GM12878 (cell line): ENCODE measurements around the gene CDCP2. TPM values are rescaled to one million over a fixed set of nuclear protein-coding genes. Genes with fewer than 3 reads are reported as not detected.

Experiments
- ATAC-seq: fragments of 200-7000 bp; cut with Tn5 transposase; 3 replicates; pipeline ENCODE4 v1.9.1; 2020; ENCODE audit warnings: mild to moderate bottlenecking, moderate library complexity
- BruUV-seq: library from RNA; stranded (reverse); fragments of 400-500 nt; replicated peaks from 2 replicates; lab custom pipeline; 2021; lab: Mats Ljungman, UMichigan
- CTCF ChIA-PET: fragments of 300-600 bp; sonication (Branson Sonifier 250); formaldehyde crosslinking; extraction: SDS; loops from one replicate; lab custom pipeline; 2021; ENCODE audit warnings: inconsistent platforms; lab: Yijun Ruan, JAX
- POLR2A ChIA-PET: fragments of 350-600 bp; formaldehyde crosslinking; extraction: SDS; loops from one replicate; lab custom pipeline; 2021; ENCODE audit warnings: inconsistent platforms; lab: Charles Lee
- RAD21 ChIA-PET: fragments of 300-600 bp; sonication (Branson Sonifier 250); formaldehyde crosslinking; loops from one replicate; lab custom pipeline; 2023; ENCODE audit warnings: antibody characterized with exemption; ENCODE audit not compliant: unreplicated experiment; lab: Charles Lee
- SMC1A ChIA-PET: fragments of 300-600 bp; sonication (Branson Sonifier 250); formaldehyde crosslinking; loops from one replicate; lab custom pipeline; 2023; ENCODE audit not compliant: unreplicated experiment, uncharacterized antibody; lab: Charles Lee
- DNase-seq: peaks from one replicate; pipeline ENCODE4 v3.0.0-alpha.2; 2011; ENCODE audit warnings: low read depth, low spot score
- FAIRE-seq: peaks from 3 replicates; lab custom pipeline; 2011; peaks lifted over from hg19 to GRCh38; lab: Jason Lieb, UNC
- H2AFZ ChIP-seq: 2 replicates; pipeline ENCODE4 v1.6.0; 2011; ENCODE audit warnings: low read depth, low read length, control low read depth; ENCODE audit not compliant: control insufficient read depth
- H3K27ac ChIP-seq: 2 replicates; pipeline ENCODE4 v1.5.1; 2011; ENCODE audit warnings: control low read depth; ENCODE audit not compliant: control insufficient read depth, insufficient read depth
- H3K27me3 ChIP-seq, 2 experiments: replicated peaks in 1 of 2; 2 replicates each; pipeline versions ENCODE4 v1.6.0 to v1.6.1; 2011; ENCODE audit warnings: low read length in 1 of 2; ENCODE audit not compliant: control insufficient read depth in 2 of 2, insufficient read depth in 2 of 2
- H3K36me3 ChIP-seq, 2 experiments: 2 replicates each; pipeline ENCODE4 v1.5.1; 2011; ENCODE audit warnings: low read length in 1 of 2; ENCODE audit not compliant: control insufficient read depth in 2 of 2, insufficient read depth in 2 of 2
- H3K4me1 ChIP-seq: 2 replicates; pipeline ENCODE4 v1.6.1; 2011; ENCODE audit warnings: mild to moderate bottlenecking, low read length, moderate library complexity, mixed read lengths; ENCODE audit not compliant: control insufficient read depth, insufficient read depth
- H3K4me2 ChIP-seq: 2 replicates; pipeline ENCODE4 v1.6.0; 2011; ENCODE audit warnings: control low read depth; ENCODE audit not compliant: control insufficient read depth, insufficient read depth
- H3K4me3 ChIP-seq: fragments of 200-600 bp; sonication (generic); 2 replicates; pipeline ENCODE4 v1.5.1; 2016
- H3K79me2 ChIP-seq: 2 replicates; pipeline ENCODE4 v1.6.0; 2011; ENCODE audit warnings: low read length; ENCODE audit not compliant: control insufficient read depth, insufficient read depth
- H3K9ac ChIP-seq: 2 replicates; pipeline ENCODE4 v1.8.0; 2011; ENCODE audit warnings: low read length, control low read depth, mixed read lengths; ENCODE audit not compliant: control insufficient read depth, insufficient read depth
- H3K9me3 ChIP-seq: replicated peaks from 3 replicates; pipeline ENCODE4 v1.5.1; 2011; ENCODE audit warnings: mild to moderate bottlenecking, low read length; ENCODE audit not compliant: control insufficient read depth, insufficient read depth
- H4K20me1 ChIP-seq: 2 replicates; pipeline ENCODE4 v1.6.0; 2011; ENCODE audit not compliant: control insufficient read depth, insufficient read depth
- FOXK2 ChIP-seq: fragments of 450-650 bp; IDR thresholded peaks from 2 replicates; pipeline ENCODE4 v1.6.1; 2017; ENCODE audit warnings: mild to moderate bottlenecking, moderate library complexity
- IRF4 ChIP-seq: IDR thresholded peaks from 2 replicates; pipeline ENCODE4 v1.6.1; 2011; ENCODE audit warnings: low read depth, low read length
- JUND ChIP-seq: IDR thresholded peaks from 2 replicates; pipeline ENCODE4 v1.6.1; 2012; ENCODE audit warnings: low read depth, mild to moderate bottlenecking, low read length, improper control_type of control experiment, moderate library complexity
- POLR2A ChIP-seq: IDR thresholded peaks from 2 replicates; pipeline ENCODE4 v1.6.1; 2011; ENCODE audit warnings: low read depth, mild to moderate bottlenecking, low read length
- RBBP5 ChIP-seq: fragments of 200-600 bp; sonication (generic); conservative IDR thresholded peaks from 2 replicates; pipeline ENCODE4 v1.6.1; 2016
- STAT3 ChIP-seq: IDR thresholded peaks from 2 replicates; pipeline ENCODE4 v1.6.1; 2011; ENCODE audit warnings: low read depth, low read length, improper control_type of control experiment
- WGBS: methylation state at CpG from one replicate; pipeline ENCODE4 v1.1.6; 2016; ENCODE audit warnings: low lambda C conversion rate; ENCODE audit not compliant: insufficient replicate concordance, insufficient coverage; ENCODE audit errors: missing lambda C conversion rate; 5-methylcytosine and 5-hydroxymethylcytosine counted together
- in situ Hi-C: fragments of 300-500 bp; cut with MboI; formaldehyde crosslinking; loops from 9 replicates; pipeline ENCODE4 v1.14.3; 2018; ENCODE audit warnings: mixed read lengths
- intact Hi-C: fragments of 100-400 bp; cut with micrococcal nuclease; formaldehyde crosslinking; loops from one replicate; pipeline ENCODE4 v1.14.2; 2022; ENCODE audit not compliant: unreplicated experiment
- polyA plus RNA-seq, 11 experiments: library from polyadenylated mRNA; depleted of rRNA in 4 of 11; unstranded in 6 of 11; stranded (reverse) in 5 of 11; fragments of >200 nt; fragmentation: Nextera tagmentation in 4 of 11; fragmentation: Illumina TruSeq in 1 of 11; extraction: Ambion mirVana in 4 of 11; extraction: Trizol in 1 of 11; gene quantifications; 1 replicate in 1 of 11; 2 replicates in 10 of 11; pipeline versions ENCODE4 v1.2.1 to v1.2.3, GENCODE V29; 2011 to 2016; ENCODE audit warnings: inconsistent platforms in 2 of 11, missing spikeins in 2 of 11, low read depth in 1 of 11
- total RNA-seq, 4 experiments: library from RNA; depleted of rRNA in 3 of 4; stranded (reverse); fragments of >200 nt in 3 of 4; fragmentation: Illumina TruSeq in 1 of 4; extraction: Trizol in 1 of 4; gene quantifications; 2 replicates each; pipeline versions ENCODE4 v1.2.1 to v1.2.3, GENCODE V29; 2013 to 2021
- TF ChIP-seq, protein P1 (sequence below): IDR thresholded peaks from 2 replicates; pipeline ENCODE4 v1.6.1; 2012; ENCODE audit warnings: low read depth, low read length, improper control_type of control experiment
- TF ChIP-seq, protein P2 (sequence below): fragments of 450-650 bp; IDR thresholded peaks from 2 replicates; pipeline ENCODE4 v1.6.1; 2014; ENCODE audit warnings: mild to moderate bottlenecking

The CDCP2 gene
- total and polyA plus RNA-seq, 10 of the 15 experiments (the other 5 are each of a cell fraction or from before 2014, with no cell fraction given) = 0.06 TPM; not detected in 9

DNA sequence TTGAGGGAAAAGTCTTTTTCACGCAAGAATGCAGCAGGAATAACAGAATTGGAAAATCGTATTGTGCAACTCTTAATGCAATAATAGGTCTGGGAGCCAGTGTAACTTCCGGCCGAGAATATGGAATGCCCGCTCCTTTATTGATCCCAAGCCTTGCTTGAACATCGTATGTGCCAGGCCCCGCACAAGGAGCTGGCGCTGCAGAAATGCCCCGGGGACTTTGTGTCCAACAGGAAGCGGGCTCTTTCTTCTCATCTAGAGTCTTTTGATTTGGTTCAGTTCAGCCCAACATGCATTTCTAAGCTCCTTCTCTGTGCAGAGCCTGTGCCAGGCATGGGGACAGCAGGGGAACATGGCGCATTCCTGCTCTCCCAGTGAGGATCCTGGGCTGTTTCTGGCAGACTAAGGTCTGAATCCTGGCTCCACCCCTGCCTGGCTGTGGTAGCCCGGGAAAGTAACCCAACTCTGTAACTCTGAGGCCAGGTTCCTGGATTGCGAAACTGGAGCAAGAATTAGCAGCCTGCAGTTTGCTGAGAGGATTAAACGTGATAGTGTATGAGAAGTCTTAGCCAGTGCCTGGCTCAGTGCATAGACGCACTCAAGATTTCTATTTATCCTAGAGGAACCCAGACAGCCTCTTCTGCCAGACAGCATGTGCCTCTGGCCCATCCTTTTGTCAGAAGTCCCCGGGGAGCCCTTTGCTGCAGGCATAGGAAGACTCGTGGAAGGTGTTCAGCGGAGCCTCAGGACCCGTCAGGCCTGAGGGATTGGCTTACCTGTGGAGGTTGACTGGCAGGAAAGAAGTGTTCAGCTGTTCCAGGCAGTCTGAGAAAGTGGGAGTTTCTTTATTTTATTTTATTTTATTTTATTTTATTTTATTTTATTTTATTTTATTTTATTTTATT lies 987 bp upstream of the CDCP2 start (continued):
- TF ChIP-seq IRF4 (no peak), JUND (no peak), POLR2A (no peak)
- TF ChIP-seq, protein P1, sequence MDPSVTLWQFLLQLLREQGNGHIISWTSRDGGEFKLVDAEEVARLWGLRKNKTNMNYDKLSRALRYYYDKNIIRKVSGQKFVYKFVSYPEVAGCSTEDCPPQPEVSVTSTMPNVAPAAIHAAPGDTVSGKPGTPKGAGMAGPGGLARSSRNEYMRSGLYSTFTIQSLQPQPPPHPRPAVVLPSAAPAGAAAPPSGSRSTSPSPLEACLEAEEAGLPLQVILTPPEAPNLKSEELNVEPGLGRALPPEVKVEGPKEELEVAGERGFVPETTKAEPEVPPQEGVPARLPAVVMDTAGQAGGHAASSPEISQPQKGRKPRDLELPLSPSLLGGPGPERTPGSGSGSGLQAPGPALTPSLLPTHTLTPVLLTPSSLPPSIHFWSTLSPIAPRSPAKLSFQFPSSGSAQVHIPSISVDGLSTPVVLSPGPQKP = no peak

DNA sequence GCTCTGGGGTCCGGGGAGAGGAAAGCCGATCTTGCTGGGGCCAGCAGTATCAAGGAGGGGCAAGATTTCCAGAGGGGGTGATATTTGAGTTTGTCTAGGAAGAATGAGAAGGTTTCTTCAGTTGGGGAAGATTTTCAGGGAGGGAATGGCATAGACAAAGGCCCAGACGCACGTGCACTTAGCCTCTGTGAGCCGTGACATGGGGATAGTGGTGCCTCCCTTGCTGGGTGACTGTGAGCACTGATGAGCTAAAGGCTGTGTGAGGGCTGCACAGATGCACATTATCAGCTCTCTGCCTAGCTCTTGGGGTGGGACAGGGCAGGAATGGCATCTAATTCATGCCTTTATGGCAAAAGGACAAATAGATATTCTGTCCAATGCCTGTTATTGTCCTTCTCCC lies 1.8 kb downstream of the CDCP2 start:
- WGBS = 26% methylated on average over 5 of the region's 5 CpGs
- SMC1A ChIA-PET = no interaction called here
- no peak overlapping the region for H3K27ac ChIP-seq

More for the DNA sequence above, 1.8 kb downstream of the CDCP2 start:
- no peaks in the 10 kb centered on the region for H3K79me2 ChIP-seq
- POLR2A ChIA-PET = no interaction called here
- H3K9me3 ChIP-seq = no peaks in the 10 kb centered on the region
- DNase-seq = no peak
- no peak overlapping the region for H2AFZ ChIP-seq
- no peak overlapping the region for H3K4me3 ChIP-seq
- CTCF ChIA-PET = no interaction called here
- no peak for FAIRE-seq
- H3K9ac ChIP-seq = no peak overlapping the region
- no peaks in the 10 kb centered on the region for H3K36me3 ChIP-seq
- TF ChIP-seq, protein P2, sequence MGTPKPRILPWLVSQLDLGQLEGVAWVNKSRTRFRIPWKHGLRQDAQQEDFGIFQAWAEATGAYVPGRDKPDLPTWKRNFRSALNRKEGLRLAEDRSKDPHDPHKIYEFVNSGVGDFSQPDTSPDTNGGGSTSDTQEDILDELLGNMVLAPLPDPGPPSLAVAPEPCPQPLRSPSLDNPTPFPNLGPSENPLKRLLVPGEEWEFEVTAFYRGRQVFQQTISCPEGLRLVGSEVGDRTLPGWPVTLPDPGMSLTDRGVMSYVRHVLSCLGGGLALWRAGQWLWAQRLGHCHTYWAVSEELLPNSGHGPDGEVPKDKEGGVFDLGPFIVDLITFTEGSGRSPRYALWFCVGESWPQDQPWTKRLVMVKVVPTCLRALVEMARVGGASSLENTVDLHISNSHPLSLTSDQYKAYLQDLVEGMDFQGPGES = no peak
- TF ChIP-seq RBBP5 (no peak), STAT3 (no peak), FOXK2 (no peak)
- RAD21 ChIA-PET = no interaction called here
- no peaks in the 10 kb centered on the region for H3K27me3 ChIP-seq
- no peak overlapping the region for H3K4me2 ChIP-seq
- ATAC-seq = no peak
- no peaks in the 10 kb centered on the region for H3K4me1 ChIP-seq
- in situ Hi-C loops (no loop called here), intact Hi-C loops (no loop called here)
- H4K20me1 ChIP-seq = no peaks in the 10 kb centered on the region
- BruUV-seq = no TSS peak
